LNCaP clone FGC (cell line): Measurements from ENCODE around the gene STK10.
"Not testable (repeated sequence)": the region's sequence is repeated elsewhere in the genome, so short reads cannot be mapped to it uniquely, and the experiment has no call there.

ENCODE experiments used
- DNase-seq: peaks from one replicate; pipeline ENCODE4 v3.0.0-alpha.2; 2011; ENCODE audit warnings: low read depth
- H3K4me3 ChIP-seq: 2 replicates; pipeline ENCODE4 v1.5.1; 2011; ENCODE audit warnings: mild to moderate bottlenecking, low read depth, low read length, control low read depth
- TF ChIP-seq, protein P1 (sequence below): IDR thresholded peaks from 2 replicates; pipeline ENCODE4 v1.5.1; 2012; ENCODE audit warnings: mild to moderate bottlenecking; ENCODE audit not compliant: control insufficient read depth, insufficient read depth; ENCODE audit errors: extremely low read depth

The STK10 gene

DNA sequence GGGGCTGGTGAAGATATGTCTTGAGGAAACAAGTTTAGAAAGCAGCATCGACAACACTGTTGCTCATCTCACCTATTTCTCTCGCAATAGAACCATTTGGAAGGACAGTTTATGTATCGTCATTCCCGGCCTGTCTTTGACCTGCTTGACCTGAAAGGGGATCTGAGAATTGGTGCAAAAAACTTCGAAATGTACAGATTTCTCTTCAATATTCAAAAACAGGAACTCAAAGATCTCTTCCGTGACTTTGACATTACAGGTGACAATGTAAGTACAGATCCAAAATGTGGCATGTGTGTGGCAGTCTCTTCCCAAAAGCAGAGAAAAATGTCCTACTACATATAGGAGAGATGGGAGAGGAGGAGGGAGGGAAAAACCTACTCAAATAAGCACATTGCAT lies 12.5 kb upstream of the STK10 start:
- TF ChIP-seq, protein P1, sequence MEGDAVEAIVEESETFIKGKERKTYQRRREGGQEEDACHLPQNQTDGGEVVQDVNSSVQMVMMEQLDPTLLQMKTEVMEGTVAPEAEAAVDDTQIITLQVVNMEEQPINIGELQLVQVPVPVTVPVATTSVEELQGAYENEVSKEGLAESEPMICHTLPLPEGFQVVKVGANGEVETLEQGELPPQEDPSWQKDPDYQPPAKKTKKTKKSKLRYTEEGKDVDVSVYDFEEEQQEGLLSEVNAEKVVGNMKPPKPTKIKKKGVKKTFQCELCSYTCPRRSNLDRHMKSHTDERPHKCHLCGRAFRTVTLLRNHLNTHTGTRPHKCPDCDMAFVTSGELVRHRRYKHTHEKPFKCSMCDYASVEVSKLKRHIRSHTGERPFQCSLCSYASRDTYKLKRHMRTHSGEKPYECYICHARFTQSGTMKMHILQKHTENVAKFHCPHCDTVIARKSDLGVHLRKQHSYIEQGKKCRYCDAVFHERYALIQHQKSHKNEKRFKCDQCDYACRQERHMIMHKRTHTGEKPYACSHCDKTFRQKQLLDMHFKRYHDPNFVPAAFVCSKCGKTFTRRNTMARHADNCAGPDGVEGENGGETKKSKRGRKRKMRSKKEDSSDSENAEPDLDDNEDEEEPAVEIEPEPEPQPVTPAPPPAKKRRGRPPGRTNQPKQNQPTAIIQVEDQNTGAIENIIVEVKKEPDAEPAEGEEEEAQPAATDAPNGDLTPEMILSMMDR: no peak
- DNase-seq: no peak

DNA sequence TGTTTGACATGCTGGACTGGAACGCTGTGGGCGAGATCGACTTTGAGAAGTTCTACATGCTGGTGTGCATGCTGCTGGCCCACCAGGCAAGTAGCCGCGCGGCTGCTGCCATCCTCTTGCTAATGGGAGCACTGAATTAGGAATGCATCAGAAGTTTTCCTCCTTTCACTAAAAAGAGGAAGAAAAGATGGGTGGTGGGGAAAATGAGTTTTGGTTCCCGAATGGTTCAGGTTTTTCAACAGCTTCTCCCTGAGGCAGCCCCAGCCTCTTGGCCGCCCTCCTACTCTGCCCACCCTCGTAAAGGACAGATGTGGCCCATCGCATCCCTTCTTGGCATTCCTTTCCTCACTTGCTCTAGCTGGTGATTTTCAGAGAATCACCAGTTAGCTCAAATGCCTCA lies 11.4 kb upstream of the STK10 start:
- no peak overlapping the region for H3K4me3 ChIP-seq
- DNase-seq: no peak
- TF ChIP-seq, protein P1: no peak

More for the DNA sequence above, 12.5 kb upstream of the STK10 start:
- no peak overlapping the region for H3K4me3 ChIP-seq

DNA sequence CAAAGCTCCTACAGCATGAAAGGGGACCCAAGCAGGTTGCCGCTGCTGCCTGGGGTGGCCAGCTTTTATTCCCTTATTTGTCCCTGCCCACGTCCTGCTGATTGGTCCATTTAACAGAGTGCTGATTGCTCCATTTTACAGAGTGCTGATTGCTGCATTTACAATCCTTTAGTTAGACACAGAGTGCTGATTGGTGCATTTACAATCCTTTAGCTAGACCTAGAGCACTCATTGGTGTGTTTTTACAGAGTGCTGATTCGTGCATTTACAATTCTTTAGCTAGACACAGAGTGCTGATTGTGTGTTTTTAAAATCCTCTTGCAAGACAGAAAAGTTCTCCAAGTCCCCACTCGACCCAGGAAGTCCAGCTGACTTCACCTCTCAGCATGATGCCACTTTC lies 9.8 kb upstream of the STK10 start:
- DNase-seq, H3K4me3 ChIP-seq: not testable (repeated sequence)

DNA sequence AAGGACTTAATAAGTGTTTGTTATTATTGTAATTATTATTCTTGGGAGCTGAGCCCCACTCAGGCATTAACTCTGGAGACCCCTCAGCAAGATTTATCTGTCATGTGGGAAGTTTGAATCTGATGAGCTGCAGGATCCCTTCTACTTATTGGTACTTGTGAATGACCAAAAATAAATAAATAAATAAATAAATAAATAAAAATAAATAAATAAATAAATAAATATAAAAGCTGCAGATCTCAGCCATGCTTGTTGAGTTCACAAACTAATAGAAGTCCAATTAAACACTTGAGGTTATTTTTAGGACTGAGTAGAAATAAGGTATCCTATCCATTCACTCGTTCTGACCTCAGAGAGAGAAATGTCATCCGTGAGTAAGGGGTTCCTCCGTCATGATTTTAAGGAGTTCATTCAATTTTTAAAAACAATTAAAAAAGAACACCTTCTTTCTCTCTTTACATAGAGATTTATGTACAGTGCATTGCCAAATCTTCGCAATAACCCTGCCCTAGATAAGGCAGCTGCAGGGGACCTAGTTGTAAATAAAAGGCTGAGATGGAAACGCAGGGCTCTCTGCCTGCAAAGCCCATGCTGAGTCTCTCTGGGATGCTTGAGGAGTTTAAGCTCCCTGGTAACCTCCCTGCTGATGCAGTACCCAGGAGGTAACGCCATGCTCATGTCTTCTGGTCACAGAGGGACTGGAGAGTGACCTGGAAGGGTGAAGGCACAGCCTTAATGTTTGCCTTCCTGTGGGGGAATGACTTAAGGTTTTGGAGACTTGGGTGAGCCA lies 7.2 kb upstream of the STK10 start:
- H3K4me3 ChIP-seq: no peak overlapping the region
- TF ChIP-seq, protein P1: no peak
- no peak for DNase-seq

DNA sequence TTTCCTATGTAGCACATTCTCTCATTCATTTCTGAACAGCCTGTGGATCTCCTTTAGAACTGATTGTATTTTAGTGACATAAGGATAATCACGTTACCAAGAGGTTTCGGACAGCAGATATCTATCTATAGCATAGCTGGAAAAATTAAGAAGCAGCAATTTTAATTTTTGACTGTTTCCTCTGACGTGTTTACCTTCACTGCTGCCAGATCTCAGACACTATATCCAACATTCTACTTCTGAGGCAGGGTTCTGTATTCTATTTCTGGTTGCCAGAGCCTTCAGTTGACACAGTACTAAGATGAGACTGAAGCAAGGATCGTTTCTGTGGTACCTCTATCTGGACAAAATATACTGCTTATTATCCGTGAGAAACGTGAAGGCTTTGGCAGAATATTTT lies 5.8 kb upstream of the STK10 start, which contains the start of gene EFCAB9:
Gene EFCAB9 (plus strand): TSS at position 301 of the 400 bp plus-strand sequence. CDS start 1 bp downstream, at position 302.
- no peak for DNase-seq
- no peak within 1 kb of the TSS for H3K4me3 ChIP-seq
- TF ChIP-seq, protein P1: no peak

DNA sequence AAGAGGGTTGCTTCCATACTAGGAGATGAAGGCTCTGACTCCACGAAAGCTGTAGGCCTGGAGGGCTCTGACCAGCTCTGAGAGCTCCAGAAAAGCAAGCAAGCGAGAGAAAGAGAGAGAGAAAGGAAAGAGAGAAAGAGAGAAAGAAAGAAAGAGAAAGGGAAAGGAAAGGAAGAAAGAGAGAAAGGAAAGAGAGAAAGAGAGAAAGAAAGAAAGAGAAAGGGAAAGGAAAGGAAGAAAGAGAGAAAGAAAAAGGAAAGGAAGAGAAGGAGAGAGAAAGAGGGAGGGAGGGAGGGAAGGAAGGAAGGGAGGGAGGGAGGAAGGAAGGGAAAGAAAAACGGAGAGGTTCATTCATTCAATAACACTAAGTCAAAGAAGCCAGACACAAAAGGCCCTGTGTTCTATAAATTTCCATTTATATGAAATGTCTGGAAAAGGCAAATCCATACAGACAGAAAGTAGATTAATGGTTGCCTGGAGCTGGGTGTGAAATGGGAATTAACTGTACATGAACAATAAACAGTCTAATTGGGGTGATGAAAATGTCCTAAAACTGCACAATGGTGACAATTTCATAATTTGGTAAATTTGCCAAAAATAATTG lies 1.8 kb upstream of the STK10 start:
- TF ChIP-seq, protein P1: no peak
- no peak for DNase-seq
- no peak overlapping the region for H3K4me3 ChIP-seq

DNA sequence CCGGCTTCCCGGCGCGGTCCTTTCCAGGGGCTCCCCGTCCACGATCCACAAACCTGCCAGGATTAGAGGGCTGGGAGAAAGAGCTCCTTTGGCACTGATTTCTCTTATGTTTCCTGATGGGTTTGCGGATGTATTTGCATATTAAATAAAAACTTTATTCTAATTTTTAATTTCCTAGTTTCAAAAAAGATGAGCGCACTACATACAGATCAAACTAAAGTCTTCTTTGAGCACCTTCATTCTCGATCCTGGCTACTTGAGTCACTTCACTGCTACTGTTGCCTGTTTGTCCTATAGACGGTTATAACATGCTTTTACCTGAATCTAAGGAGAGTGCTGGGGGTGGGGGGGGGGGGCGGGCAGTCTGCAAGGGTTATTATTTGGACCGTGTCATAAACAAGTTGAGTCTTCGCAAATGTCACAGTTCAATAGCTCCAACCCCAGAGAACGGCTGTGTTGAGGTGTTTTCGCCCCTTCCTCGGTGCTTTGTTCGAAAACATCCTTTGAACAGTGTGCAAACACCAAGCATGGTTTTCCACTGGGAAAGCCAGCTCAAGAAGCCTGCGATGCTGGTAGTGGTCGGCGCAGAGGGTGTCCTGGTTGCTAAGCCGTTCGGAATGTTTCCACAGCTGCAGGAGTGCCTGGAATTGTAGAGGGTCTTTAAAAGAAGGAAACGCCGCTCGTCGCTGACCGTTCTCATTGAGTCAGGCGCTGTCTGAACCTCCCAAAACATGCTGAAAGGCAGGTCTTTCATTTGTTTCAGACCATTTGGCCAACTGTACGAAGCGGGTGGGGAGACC lies 1.1 kb upstream of the STK10 start:
- TF ChIP-seq, protein P1: no peak
- H3K4me3 ChIP-seq: peak overlapping the region; percentile 84
- DNase-seq: no peak
